ENCODE results near the gene EXO1. TPM values are rescaled to one million over a fixed set of nuclear protein-coding genes. Genes with fewer than 3 reads are reported as not detected.

Gene EXO1
- total and polyA plus RNA-seq, 9 of the 15 experiments (the other 6 are each of a cell fraction or from before 2014, with no cell fraction given), result 36.0 to 125 (median 83.9) TPM

- TF ChIP-seq BCLAF1 (IDR thresholded peaks at IDR 0.05; ENCODE audit: borderline replicate concordance in 1 of 2, control insufficient read depth in 1 of 2, low read depth in 2 of 2, low read length in 1 of 2) (0 out of 4 replicates have a peak, but pooled peaks of 1 of the 2 experiments have one; percentile 46), GABPA (tag; conservative IDR thresholded peaks at IDR 0.05; ENCODE audit: low read depth) (peak; percentile 77), ZNF592 (IDR thresholded peaks at IDR 0.05) (0 out of 2 replicates have a peak, but pooled peaks have one; percentile 36), ZC3H8 (IDR thresholded peaks at IDR 0.05) (no peak), XRCC4 (IDR thresholded peaks at IDR 0.05; ENCODE audit: extremely low read depth, insufficient read depth, insufficient read length) (no peak), TRIM24 (IDR thresholded peaks at IDR 0.05) (peak in 1 of 2 experiments; percentile 92; a peak in 2 of 4 replicates), EHMT2 (IDR thresholded peaks at IDR 0.05) (peak; percentile 85; the same call in 1 of the 2 replicates), ZBTB40 (IDR thresholded peaks at IDR 0.05) (peak; percentile 88), ZBTB40 (CRISPR knock-in tag; IDR thresholded peaks at IDR 0.05) (no peak), BACH1 (tag; IDR thresholded peaks at IDR 0.05) (no peak), POLR2AphosphoS5 (IDR thresholded peaks at IDR 0.05; ENCODE audit: control insufficient read depth, insufficient read depth, low read depth, low read length) (peak; percentile 31; the same call in 1 of the 2 replicates), CXXC5 (CRISPR knock-in tag; IDR thresholded peaks at IDR 0.05) (peak; percentile 39; the same call in 1 of the 2 replicates)
These were observed 24.1 kb upstream of the EXO1 start (continued) for GRCh38 chr1:241823925-241824324.
